HG03558 (cell line): Measurements from ENCODE around the gene FBXW9.
A peak's percentile ranks its signal among the peaks of the same experiment; 100 is the strongest.
"Not testable (repeated sequence)": the region's sequence is repeated elsewhere in the genome, so short reads cannot be mapped to it uniquely, and the experiment has no call there.

Experiments used
- ATAC-seq: cut with Tn5 transposase; IDR thresholded peaks from one replicate; pipeline ENCODE4 v1.9.1; 2021; ENCODE audit warnings: moderate number of reproducible peaks; ENCODE audit not compliant: unreplicated experiment; ENCODE audit errors: extremely low read depth

The FBXW9 gene

DNA sequence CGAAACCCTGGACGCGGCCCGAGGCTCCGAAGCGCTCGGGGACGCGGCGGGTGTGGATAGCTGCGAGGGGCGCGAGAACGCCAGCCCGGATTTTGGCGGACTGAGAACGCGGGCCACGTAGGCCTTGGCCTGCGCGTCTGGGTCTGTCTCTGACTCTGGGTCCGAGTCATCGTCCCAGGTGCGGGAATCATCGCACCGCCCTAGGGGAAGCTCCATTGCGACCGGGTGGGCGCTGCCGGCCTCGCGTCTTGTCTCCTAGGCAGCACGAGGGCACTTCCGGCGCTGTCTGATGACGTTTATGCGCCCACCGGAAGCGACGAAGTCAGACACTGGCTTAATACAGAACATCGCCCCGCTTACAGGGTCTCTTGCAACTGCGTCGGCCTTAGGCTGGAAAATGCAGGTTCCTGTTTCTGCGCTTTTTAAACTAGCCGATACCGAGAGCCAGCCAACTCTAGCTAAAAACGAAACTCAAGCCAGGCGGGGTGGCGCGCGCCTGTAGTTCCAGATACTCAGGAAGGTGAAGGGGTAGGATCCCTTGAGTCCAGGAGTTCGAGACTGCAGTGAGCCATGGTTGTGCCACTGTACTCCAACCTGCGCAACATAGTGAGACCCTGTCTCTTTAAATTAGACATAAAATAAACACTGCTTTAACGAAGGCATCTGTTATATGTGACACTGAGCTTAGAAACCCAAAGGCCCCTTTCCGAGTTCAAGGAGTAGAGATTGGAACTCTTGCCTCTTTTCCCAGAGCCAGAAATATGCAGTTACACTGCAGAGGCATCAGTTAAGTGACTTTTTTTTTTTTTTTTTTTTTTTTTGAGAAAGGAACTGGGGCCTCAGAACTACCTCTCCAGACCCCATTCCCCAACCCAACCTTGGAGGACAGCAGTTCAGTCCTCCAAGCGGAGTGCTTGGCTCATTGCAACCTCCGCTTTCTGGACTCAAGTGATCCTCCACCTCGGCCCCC lies at the start of gene FBXW9:
FBXW9 (minus strand) TSS at position 266 of the 970 bp plus-strand sequence; CDS start at position 216, 50 bp downstream.
- no peak for ATAC-seq

GRCh38 chr19:12745166-12745897 lies 48.9 kb upstream of the FBXW9 start:
- ATAC-seq = no peak

DNA sequence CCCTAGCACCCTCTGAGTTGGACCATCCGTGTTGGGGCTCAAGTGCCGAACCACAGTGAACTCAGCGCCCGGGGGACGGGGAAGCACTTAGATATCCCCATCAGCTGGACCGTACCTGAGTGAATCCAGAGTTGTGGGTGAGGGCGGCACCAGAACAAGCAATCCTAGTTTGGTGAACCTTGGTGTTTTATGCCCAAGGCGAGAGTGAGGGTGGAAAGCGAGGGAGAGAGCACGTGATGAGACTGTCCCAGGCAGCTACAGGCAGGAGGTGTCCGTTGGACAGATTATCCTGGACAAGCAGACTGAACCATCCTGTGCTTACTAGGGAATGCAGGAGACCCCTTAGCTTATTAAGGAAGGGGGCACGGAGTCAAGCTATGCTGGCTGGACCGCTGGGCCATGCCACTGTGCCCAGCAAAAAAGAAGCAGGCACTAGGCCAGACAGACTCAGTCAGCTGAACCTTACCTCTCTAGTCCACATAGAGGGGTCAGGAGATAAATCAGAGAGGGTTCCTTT lies 41.5 kb upstream of the FBXW9 start:
- no peak for ATAC-seq

DNA sequence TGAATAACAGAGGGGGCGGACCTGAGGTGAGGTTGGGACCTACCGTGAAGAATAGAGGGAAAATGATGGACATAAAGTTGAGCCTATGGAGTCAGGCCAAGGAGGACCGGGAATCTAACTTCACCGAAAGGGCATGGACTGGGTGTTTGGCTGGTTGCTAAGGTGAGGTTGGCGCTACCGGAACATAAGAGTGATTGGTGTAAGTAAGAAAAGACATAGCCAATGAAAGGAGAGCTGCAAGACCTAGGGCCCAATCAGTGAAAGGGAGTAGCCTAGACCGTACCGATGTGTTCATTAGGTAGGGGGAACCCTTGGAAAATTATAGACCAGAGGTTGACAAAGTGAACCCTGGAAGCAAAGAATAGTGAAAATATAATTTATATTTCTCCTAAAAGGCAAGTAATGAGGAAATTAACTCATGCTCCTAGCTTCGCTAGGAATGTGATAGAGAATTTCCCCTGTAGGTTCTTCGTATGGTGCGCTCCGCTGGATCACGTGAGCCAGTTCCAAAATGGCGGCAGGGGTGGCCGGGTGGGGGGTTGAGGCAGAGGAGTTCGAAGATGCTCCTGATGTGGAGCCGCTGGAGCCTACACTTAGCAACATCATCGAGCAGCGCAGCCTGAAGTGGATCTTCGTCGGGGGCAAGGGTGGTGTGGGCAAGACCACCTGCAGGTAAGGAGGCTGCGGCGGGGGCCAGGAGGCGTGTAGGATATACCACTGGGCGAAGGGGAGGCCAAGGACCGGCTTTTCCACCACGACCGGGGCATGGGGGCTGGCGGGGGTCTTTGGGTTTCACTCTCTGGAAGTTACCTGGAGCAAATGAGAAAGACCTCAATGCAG lies 40.8 kb upstream of the FBXW9 start, which contains the start of gene GET3:
GET3 (plus strand) TSS at position 503 of the 840 bp plus-strand sequence; CDS start at position 512, 9 bp downstream.
- ATAC-seq = peak; percentile 49

- no peak for ATAC-seq
Observed at GRCh38 chr19:12733369-12734214, 37.2 kb upstream of the FBXW9 start.

GRCh38 chr19:12731337-12731736 lies 34.9 kb upstream of the FBXW9 start:
- no peak for ATAC-seq

- ATAC-seq = no peak
Observed at GRCh38 chr19:12730064-12730463, 33.6 kb upstream of the FBXW9 start.

- ATAC-seq = no peak
Observed at GRCh38 chr19:12727745-12728433, 31.5 kb upstream of the FBXW9 start.

- ATAC-seq = no peak
Observed at GRCh38 chr19:12726988-12727316, 30.5 kb upstream of the FBXW9 start.

- ATAC-seq = not testable (repeated sequence)
Observed at GRCh38 chr19:12725612-12726011, 29.2 kb upstream of the FBXW9 start.

- no peak for ATAC-seq
Observed at GRCh38 chr19:12723641-12724426, 27.4 kb upstream of the FBXW9 start, which contains the start of gene TNPO2. Gene TNPO2 (minus strand): TSS chr19:12723932. CDS start chr19:12720977, 2,955 bp downstream.

- ATAC-seq = no peak
Observed at GRCh38 chr19:12723381-12723640, 26.9 kb upstream of the FBXW9 start.

DNA sequence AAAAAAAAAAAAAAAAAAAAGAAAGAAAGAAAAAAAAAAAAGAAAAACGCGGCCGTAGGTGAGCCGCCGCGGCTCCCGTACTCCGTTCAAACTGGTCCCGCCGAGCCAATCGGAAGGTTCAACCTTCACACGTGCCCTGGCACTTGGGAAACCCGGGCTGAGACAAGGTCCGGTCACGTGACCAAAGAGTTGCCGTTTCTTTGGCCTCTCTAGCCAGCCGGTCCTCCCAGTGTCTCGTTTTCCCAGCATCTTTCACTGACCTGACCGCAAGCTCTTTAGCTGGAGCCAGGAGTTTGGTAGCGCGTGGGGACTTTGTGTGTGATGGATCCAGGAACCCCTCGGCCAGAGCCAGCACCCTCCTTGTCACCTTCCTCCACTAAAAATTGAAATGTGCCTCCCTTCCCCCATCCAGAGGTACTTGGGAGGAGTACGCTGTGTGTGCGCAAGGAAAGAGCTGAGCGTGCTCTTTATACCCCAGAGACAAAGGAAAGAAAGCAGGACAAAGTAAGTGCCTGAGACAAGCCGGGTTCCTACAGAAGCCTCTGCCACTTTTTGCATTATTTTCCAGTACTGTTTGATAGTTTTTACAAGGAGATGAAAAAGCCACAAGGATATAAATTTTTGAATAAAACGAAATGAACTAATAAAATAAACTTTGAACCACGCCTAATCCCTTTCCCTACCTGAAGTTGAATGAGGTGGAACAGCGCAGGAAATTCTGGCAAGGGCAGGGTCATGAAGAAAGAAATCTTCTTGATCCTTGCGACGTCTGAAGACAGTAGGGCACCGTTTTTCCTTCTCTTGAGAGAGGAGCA lies 26.3 kb upstream of the FBXW9 start:
- ATAC-seq = no peak

DNA sequence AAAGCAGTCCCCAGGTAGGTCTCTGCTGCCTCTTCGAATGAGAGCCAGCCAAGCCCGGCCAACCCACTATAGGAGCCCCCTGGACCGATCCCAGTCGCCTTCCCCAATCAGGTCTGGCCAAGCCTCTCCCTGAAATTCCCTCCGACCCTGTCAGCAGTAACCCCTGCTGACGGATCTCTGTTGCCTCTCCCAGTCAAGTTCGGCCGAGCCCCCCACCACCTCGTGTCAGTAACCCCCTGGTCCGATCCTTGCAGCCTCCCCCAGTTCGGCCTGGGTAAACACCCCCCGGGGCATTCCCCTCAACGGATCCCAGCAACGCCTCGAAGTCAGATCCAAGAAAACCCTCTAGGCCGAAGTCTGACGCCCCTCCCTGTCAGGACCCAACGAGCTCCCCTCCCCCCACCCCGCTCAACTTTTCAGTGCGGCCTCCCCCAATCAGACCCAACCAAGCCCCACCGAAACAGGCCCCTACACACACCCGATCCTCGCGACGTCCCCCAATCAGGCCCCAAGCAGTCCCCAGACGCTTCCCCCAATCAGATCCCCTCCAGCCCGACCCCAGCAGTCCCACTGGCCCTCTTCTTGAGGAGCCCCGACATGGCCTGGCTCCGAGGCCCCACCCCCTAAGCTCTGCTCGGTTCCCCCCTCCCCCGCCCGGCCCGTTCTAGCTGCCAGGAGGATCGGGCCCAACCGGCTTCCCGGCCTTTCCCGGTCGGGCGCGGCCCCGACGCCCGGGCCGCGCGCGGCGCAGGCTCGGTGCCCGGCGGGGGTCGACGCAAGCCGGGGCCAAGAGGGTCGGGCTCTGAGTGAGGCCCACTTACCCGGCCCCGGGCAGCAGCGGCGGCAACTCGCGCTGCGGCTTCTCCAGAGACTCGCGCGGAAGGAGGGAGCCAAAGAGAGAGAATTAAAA lies 25.5 kb upstream of the FBXW9 start:
- no peak for ATAC-seq

GRCh38 chr19:12720851-12721655 lies 24.6 kb upstream of the FBXW9 start:
- no peak for ATAC-seq
